Measurements from ENCODE around the gene AGTRAP.

The AGTRAP gene

DNA sequence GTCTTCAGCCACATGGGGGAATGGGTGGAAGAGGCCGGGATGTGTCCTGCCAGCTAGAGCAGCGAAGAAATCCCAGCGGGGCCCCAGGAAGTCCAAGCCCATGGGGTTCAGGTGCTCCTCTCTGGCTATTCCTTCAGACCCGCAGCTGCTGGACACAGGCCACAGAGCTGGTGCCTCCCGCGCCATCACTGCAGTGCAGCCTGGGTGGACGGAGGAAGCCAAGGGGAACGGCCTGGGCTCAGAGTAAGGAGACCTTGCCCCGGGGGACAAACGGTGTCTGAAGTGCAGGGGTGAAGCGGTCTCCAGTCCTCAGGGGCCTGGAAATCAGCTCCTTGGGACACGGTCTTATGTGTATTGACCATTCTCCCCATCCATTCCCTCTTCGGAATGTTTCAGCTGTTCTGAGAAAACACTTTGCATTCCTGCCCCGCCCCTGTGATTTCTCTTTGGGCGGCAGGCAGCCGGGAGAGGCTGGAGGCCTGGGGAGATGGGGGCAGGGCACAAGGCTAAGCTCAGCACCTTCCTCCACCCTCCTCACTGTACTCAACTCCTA, 51.4 kb downstream of the AGTRAP start:
- Histone ChIP-seq H3K36me3 (peaks cover 35% of the 10 kb centered on the region), H3K4me3 (ENCODE audit: low read depth in 1 of 2, low read length in 1 of 2) (no peak overlapping the region), H3K9me3 (no peaks in the 10 kb centered on the region), H3K27me3 (peaks cover 17% of the 10 kb centered on the region), H3K27ac (no peak overlapping the region), H3K4me1 (ENCODE audit: control insufficient read depth in 1 of 2, insufficient read depth in 1 of 2, low read depth in 1 of 2, low read length in 1 of 2) (no peaks in the 10 kb centered on the region)
- TF ChIP-seq CTCF (IDR thresholded peaks at IDR 0.05): no peak

GRCh38 chr1:11787804-11788436, 52.0 kb downstream of the AGTRAP start:
- no peaks in the 10 kb centered on the region for H3K9me3 ChIP-seq
- TF ChIP-seq CTCF (IDR thresholded peaks at IDR 0.05): no peak
- H3K27me3 ChIP-seq: peaks cover 17% of the 10 kb centered on the region
- H3K36me3 ChIP-seq: peaks cover 41% of the 10 kb centered on the region
- H3K4me1 ChIP-seq (ENCODE audit: control insufficient read depth in 1 of 2, insufficient read depth in 1 of 2, low read depth in 1 of 2, low read length in 1 of 2): no peaks in the 10 kb centered on the region
- no peak overlapping the region for H3K4me3 ChIP-seq (ENCODE audit: low read depth in 1 of 2, low read length in 1 of 2)
- H3K27ac ChIP-seq: no peak overlapping the region

DNA sequence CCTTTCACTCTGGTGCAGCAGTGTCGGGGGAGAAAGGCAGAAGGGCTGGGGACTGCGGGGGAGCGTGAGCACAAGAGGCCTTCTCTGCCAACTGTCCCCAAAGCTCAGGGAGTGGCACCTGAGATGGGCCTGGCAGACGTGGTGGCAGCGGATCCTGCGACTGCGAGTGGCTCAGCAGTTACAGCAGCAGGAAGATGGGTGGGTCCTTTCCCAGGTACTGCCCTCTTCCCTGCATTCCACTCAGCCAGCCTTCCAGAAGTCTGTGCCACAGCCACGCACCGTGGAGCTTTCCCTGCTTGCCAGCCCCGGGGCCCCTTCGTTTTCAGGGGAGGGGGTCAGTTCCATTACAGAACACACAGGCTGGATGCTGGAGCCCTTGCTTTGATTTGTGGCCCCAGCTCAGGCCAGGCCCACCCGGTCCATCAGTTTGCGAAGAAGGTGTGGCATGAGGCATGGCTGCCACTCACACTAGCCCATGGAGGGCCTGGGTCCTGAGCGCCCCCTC, 52.7 kb downstream of the AGTRAP start:
- Histone ChIP-seq H3K9me3 (no peaks in the 10 kb centered on the region), H3K27ac (no peak overlapping the region), H3K27me3 (peaks cover 17% of the 10 kb centered on the region), H3K4me3 (ENCODE audit: low read depth in 1 of 2, low read length in 1 of 2) (no peak overlapping the region), H3K36me3 (peaks cover 46% of the 10 kb centered on the region), H3K4me1 (ENCODE audit: control insufficient read depth in 1 of 2, insufficient read depth in 1 of 2, low read depth in 1 of 2, low read length in 1 of 2) (no peaks in the 10 kb centered on the region)
- no peak for TF ChIP-seq CTCF (IDR thresholded peaks at IDR 0.05)

- Histone ChIP-seq H3K4me3 (ENCODE audit: low read depth in 1 of 2, low read length in 1 of 2) (no peak overlapping the region), H3K9me3 (no peaks in the 10 kb centered on the region), H3K4me1 (ENCODE audit: control insufficient read depth in 1 of 2, insufficient read depth in 1 of 2, low read depth in 1 of 2, low read length in 1 of 2) (no peaks in the 10 kb centered on the region), H3K36me3 (peaks cover 54% of the 10 kb centered on the region), H3K27ac (no peak overlapping the region), H3K27me3 (peaks cover 15% of the 10 kb centered on the region)
- no peak for TF ChIP-seq CTCF (IDR thresholded peaks at IDR 0.05)
Observed at GRCh38 chr1:11789126-11790067, 53.5 kb downstream of the AGTRAP start.

DNA sequence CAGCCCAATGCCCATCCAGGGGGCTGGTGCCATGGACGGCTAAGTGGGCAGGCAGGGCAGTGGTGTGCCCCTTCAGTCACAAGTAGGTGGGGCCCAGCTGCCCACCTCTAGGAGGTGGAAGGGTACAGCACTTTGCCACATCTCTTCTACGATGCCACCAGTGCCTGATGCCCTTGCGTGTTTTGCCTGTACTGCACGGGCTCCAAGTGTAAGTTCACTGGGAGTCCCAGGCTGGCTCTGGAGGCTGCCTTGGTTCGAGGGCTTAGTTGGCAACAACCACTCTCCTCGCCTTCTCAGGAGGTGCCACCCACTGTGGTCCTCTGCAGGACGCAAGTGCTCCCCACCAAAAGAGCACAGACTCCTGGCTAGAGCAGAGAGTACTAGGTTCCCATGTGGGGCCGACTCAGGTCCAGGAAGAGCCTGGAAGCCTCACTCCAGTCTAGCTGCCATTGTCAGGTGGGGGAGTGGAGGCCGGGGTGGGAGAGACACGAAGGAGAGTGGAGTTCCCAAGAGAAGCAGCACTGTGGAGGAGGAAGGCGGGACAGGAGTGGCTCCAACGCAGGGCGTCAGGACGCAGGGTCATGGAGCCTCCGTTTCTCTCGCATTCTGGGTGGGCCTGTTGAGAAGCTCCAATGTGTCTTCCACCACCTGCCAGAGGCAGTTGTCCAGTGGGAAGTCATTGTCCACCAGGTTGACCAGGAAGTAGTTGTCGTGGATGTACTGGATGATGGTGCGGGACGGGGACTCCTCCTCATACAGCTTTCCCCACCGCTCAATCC, 54.4 kb downstream of the AGTRAP start:
- TF ChIP-seq CTCF (IDR thresholded peaks at IDR 0.05): no peak
- Histone ChIP-seq H3K36me3 (peaks cover 62% of the 10 kb centered on the region), H3K27ac (no peak overlapping the region), H3K9me3 (no peaks in the 10 kb centered on the region), H3K4me3 (ENCODE audit: low read depth in 1 of 2, low read length in 1 of 2) (no peak overlapping the region), H3K27me3 (peaks cover 6% of the 10 kb centered on the region), H3K4me1 (ENCODE audit: control insufficient read depth in 1 of 2, insufficient read depth in 1 of 2, low read depth in 1 of 2, low read length in 1 of 2) (no peaks in the 10 kb centered on the region)
